C4-2B (cell line): ENCODE measurements around the gene FGF18.

ENCODE experiments used
- H3K27ac ChIP-seq: fragments of 450-650 bp; 2 replicates; pipeline ENCODE4 v1.5.1; 2017
- ZFX ChIP-seq: fragments of 450-650 bp; IDR thresholded peaks from 2 replicates; pipeline ENCODE4 v1.6.1; 2017
- TF ChIP-seq, protein P1 (sequence below): fragments of 450-650 bp; conservative IDR thresholded peaks from 2 replicates; pipeline ENCODE4 v1.5.1; 2017; ENCODE audit warnings: mild to moderate bottlenecking

FGF18 gene

DNA sequence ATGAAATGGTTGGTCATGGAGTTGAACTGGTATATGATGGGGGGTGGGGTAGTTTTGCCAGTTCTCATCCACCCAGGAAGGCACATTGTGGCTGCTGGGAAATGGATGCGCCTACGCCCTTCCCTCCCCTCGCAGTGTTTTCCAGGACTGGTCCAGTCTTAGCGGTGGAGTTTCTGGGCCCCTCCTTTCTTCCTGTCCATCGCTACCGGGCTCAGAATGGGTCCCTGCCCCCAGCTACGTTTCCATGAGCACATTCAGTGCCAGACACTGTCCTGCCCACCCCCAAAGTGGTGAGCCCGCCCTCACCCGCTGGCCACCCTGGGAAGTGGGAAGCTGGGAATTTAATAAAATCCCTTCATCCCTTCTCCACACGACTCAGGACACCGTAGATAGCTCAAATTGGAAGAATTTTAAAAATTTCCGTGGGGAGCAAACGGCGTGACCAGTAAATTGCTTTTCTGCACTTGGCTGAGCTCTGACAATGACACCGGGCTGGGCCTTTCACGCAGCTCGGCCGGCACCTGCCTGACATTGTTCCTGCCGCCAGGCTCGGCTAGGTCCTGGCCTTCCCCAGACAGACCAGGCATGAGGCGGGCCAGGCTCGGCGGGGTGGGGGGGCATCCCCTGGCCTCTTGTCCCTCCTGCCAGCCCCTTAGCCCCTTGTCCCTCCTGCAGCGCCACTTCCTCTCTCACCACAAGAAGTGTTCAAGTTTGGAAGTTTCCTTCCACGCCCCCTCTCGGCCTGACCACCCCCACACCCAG, 3.6 kb downstream of the FGF18 start:
- TF ChIP-seq ZFX = no peak
- TF ChIP-seq, protein P1, sequence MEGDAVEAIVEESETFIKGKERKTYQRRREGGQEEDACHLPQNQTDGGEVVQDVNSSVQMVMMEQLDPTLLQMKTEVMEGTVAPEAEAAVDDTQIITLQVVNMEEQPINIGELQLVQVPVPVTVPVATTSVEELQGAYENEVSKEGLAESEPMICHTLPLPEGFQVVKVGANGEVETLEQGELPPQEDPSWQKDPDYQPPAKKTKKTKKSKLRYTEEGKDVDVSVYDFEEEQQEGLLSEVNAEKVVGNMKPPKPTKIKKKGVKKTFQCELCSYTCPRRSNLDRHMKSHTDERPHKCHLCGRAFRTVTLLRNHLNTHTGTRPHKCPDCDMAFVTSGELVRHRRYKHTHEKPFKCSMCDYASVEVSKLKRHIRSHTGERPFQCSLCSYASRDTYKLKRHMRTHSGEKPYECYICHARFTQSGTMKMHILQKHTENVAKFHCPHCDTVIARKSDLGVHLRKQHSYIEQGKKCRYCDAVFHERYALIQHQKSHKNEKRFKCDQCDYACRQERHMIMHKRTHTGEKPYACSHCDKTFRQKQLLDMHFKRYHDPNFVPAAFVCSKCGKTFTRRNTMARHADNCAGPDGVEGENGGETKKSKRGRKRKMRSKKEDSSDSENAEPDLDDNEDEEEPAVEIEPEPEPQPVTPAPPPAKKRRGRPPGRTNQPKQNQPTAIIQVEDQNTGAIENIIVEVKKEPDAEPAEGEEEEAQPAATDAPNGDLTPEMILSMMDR = no peak
- no peak overlapping the region for H3K27ac ChIP-seq

DNA sequence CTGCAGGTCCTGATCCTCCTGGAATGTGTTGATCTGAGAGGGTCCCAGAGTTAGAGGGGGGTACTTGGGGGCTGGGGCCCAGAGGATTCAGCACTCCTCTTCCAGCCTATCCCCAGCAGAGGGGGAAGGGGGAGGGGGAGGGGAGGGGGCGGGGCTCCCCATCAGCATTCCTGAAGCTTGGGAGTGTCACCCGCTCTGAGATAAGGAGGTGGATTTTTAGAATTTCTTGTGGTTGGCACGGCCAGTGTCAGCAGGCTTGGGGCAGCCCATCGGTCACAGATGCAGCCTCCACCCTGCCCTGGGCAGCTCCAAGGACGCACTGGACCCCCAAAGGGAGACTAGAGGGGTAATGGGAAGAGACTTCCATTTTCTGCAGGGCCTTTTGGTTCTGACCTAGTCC, 5.3 kb downstream of the FGF18 start:
- no peak overlapping the region for H3K27ac ChIP-seq
- TF ChIP-seq, protein P1 = no peak
- TF ChIP-seq ZFX = no peak

DNA sequence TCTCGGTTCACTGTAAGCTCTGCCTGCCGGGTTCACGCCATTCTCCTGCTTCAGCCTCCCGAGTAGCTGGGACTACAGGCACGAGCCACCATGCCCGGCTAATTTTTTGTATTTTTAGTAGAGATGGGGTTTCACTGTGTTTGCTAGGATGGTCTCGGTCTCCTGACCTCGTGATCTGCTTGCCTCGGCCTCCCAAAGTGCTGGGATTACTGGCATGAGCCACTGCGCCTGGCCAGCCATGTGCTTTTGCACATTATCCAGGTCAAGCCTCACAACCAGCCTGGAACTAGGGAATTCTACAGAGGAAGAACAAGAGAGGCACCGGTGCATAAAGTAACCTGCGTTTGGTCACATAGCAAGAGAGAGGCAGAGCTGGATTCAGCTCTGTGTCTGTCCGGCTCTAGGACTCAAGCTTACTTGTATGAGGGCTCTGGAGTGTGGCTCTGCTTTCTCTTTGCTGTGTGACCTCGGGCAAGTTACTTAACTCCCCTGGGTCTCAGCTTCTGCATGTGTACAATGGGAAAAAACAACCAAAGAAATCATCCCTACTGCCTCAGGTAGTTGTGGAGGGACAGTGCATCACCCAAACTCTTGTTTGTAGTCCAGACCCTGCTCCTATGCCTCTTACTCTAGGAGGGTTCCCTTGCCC, 6.3 kb downstream of the FGF18 start:
- H3K27ac ChIP-seq = no peak overlapping the region
- TF ChIP-seq, protein P1 = no peak
- no peak for TF ChIP-seq ZFX

DNA sequence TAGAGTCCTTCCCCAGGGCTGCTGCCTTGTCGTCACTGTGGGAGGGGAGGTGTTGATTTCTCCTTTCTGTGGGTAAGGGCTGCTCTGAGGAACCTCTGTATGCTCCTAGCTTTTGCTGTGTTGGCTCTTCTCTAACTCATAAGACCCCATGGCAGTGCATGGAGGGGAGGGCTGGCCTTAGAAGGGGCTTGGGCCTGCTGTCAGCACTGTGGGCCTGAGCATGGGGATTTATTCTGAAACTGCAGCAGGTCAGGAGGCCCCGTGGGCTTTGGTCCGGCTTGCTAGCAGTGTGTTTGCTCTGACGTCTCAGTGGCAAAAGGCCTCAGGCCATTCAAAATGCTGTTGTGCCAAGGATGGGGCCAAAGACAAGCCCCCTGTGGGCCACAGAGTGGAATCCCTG, 6.8 kb downstream of the FGF18 start:
- H3K27ac ChIP-seq = no peak overlapping the region
- TF ChIP-seq ZFX = no peak
- TF ChIP-seq, protein P1 = no peak

DNA sequence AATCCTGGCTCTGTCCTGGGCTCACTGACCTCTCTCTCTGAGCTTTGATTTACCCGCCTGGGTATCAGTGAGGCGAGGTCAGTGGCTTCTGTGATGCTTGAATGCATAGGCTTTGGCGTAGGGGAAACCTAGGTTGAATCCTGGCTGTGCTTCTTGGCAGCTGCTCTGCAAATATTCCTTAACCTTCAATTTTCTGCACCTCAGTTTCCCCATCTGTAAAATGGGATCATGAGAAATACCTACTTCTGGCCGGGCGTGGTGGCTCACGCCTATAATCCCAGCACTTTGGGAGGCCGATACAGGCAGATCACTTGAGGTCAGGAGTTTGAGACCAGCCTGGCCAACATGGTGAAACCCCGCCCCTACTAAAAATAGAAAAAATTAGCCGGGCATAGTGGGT, 7.2 kb downstream of the FGF18 start:
- TF ChIP-seq, protein P1 = no peak
- TF ChIP-seq ZFX = no peak
- no peak overlapping the region for H3K27ac ChIP-seq

DNA sequence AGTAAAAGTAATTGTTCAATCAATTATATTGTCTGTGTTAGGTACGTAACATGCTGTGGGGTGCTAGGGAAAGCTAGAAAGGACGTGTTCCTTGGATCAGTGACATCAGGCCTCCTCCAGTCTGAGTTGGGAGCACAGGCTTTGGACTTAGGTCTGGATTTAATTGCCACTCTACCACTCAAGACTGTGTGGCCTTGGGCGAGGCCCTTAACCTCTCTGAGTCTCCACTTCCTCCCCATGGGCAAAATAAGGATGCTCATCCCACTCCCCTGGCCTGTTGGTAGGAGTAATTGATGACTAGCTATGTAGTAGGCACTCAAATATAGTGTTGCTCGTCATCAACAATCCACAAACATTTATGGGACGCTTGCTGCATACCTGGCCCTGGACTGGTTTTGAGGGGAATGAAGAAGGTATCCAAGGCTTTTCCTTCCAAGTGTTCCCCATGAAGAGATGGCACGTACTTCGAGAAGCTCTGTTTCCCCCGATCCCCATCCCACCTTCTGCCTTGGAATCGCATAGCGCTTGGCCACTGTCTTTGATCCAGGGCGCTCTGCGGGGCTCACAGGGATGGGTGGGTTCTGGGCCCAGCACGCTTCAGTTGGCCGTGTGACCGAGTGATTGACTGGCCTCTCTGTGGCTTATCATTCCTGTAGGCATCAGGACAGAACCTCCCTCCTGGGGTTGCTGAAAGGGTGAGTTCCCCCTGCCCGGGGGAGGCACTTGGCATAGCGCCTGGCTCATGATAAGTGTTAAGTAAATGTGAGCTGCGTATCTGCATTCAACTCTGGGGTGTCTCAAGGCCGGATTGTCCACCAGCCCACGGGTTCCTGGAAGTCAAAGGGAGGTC, 8.1 kb downstream of the FGF18 start:
- no peak overlapping the region for H3K27ac ChIP-seq
- TF ChIP-seq, protein P1 = no peak
- no peak for TF ChIP-seq ZFX

DNA sequence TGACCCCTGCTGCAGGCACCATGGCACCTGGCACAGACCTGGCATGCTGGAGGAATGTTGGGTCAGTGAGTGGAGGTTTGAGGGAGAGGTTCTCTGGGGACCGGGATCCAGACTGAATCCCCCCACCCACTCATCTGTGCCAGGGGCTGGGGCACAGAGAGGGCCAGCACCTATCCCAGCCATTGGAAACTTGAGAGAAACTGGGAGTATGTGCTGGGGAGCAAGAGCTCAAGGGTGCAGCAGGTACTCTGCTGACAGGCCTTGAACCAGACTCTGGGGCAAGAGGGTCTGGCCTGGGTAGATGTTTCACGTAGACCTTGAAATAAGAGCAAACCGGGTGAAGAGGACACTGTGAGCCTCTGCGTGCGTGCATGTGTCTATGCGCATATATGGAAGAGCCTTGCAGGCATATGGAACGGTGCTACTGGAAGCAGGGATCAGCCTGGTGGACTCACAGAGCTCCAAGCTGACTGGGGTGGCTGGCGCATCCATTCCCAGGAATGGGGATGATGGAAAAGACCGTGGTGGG, 8.8 kb downstream of the FGF18 start:
- no peak overlapping the region for H3K27ac ChIP-seq
- TF ChIP-seq, protein P1 = no peak
- TF ChIP-seq ZFX = no peak
